ENCODE results near the gene JOSD2. TPM values are rescaled to one million over a fixed set of nuclear protein-coding genes. Genes with fewer than 3 reads are reported as not detected.

Gene JOSD2
- total and polyA plus RNA-seq, 2 of the 4 experiments (the other 2 are of a cell fraction): 12.2 to 54.1 TPM

DNA sequence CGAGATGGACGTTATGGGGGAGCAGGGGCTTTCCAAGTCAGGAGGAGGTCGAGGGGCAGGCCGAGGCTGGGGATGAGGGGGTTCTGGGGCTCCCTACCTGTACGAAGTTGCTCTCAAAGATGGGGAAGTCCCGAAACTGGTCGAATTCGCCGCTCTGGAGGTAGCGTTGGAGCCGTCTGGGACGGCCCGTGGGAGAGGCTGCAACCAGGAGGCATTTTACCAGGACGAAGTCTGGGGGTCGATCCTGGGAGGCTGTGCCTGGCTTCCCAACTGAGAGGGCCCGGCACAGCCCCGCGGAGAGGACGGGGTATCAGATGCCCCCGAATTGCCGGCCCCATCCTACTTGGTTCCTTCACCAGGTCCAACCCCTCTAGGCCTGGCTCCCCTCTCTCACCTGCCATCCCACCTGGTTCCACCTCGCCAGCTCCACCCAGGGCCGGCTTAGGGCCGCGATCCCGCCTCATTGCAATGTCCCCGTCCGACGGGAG lies 35.2 kb downstream of the JOSD2 start (continued):
- no peak for TF ChIP-seq RCOR1 (IDR thresholded peaks at IDR 0.05; ENCODE audit: insufficient replicate concordance, low read length)
- no peak for TF ChIP-seq MXI1 (IDR thresholded peaks at IDR 0.05; ENCODE audit: borderline replicate concordance, low read depth, low read length)
- TF ChIP-seq RFX5 (IDR thresholded peaks at IDR 0.05; ENCODE audit: low read depth, low read length): no peak
- TF ChIP-seq, protein P1, sequence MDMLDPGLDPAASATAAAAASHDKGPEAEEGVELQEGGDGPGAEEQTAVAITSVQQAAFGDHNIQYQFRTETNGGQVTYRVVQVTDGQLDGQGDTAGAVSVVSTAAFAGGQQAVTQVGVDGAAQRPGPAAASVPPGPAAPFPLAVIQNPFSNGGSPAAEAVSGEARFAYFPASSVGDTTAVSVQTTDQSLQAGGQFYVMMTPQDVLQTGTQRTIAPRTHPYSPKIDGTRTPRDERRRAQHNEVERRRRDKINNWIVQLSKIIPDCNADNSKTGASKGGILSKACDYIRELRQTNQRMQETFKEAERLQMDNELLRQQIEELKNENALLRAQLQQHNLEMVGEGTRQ (IDR thresholded peaks at IDR 0.05; ENCODE audit: low read depth, low read length): no peak
- no peak for TF ChIP-seq CHD1 (IDR thresholded peaks at IDR 0.05; ENCODE audit: low read depth, low read length)
- TF ChIP-seq CEBPB (IDR thresholded peaks at IDR 0.05; ENCODE audit: low read depth, low read length): no peak

All from IMR-90 (cell line).